Sigmoid colon (tissue), 7 donors: ENCODE data around the gene IL24. TPM values are rescaled to one million over a fixed set of nuclear protein-coding genes. Genes with fewer than 3 reads are reported as not detected.
A peak's percentile ranks its signal among the peaks of the same experiment; 100 is the strongest.

ENCODE experiments used
- DNase-seq: peaks from one replicate; pipeline ENCODE4 v3.0.0-alpha.2; 2019
- H3K27ac ChIP-seq, 4 donors: fragments of 200-600 bp; sonication (generic); one replicate each; pipeline ENCODE4 v1.5.1; 2016 to 2019; ENCODE audit warnings: mild to moderate bottlenecking in 1 of 4
- H3K27me3 ChIP-seq, 3 donors: fragments of 200-600 bp; sonication (generic); one replicate each; pipeline ENCODE4 v1.5.1; 2019; ENCODE audit warnings: mild to moderate bottlenecking in 1 of 3
- H3K36me3 ChIP-seq, 4 donors: fragments of 200-600 bp; sonication (generic); one replicate each; pipeline ENCODE4 v1.5.1; 2016 to 2019
- H3K4me1 ChIP-seq, 4 donors: fragments of 200-600 bp; sonication (generic); one replicate each; pipeline ENCODE4 v1.5.1; 2017 to 2019
- H3K4me3 ChIP-seq, 4 donors: fragments of 200-600 bp; sonication (generic); one replicate each; pipeline ENCODE4 v1.5.1; 2017 to 2019; ENCODE audit warnings: mild to moderate bottlenecking in 2 of 4, moderate library complexity in 1 of 4
- H3K9me3 ChIP-seq, 4 donors: fragments of 200-600 bp in 3 of 4; sonication (generic) in 3 of 4; one replicate each; pipeline versions ENCODE4 v1.5.1 to v1.6.1; 2013 to 2019
- EP300 ChIP-seq, 4 donors: sonication (generic); formaldehyde crosslinking; IDR thresholded peaks; one replicate each; pipeline ENCODE4 v1.6.1; 2017; ENCODE audit warnings: antibody characterized with exemption in 4 of 4
- POLR2A ChIP-seq, 2 donors: fragments of 450-650 bp; IDR thresholded peaks; one replicate each; pipeline ENCODE4 v1.6.1; 2016; ENCODE audit warnings: antibody characterized with exemption in 2 of 2, mild to moderate bottlenecking in 2 of 2, moderate library complexity in 2 of 2
- POLR2AphosphoS5 ChIP-seq, 4 donors: sonication (generic); formaldehyde crosslinking; IDR thresholded peaks; one replicate each; pipeline ENCODE4 v1.6.1; 2017; ENCODE audit warnings: antibody characterized with exemption in 4 of 4
- WGBS, 2 donors: extraction: QIAGEN DNeasy Blood & Tissue Kit; methylation state at CpG; one replicate each; pipeline ENCODE4 v1.1.7; 2013; 5-methylcytosine and 5-hydroxymethylcytosine counted together
- intact Hi-C: fragments of 100-400 bp; cut with DNase I; formaldehyde crosslinking; loops from one replicate; pipeline ENCODE4 v1.15.1; 2023
- polyA plus RNA-seq, 3 donors: library from polyadenylated mRNA; stranded (reverse); fragments of 200-250 nt; gene quantifications; one replicate each; pipeline ENCODE4 v1.2.3, GENCODE V29; 2013
- total RNA-seq, 4 donors: library from RNA; depleted of rRNA; stranded (reverse); fragments of >200 nt; gene quantifications; one replicate each; pipeline ENCODE4 v1.1.0, GENCODE V29; 2016
- TF ChIP-seq, protein P1 (sequence below), 4 experiments: fragments of 450-650 bp in 3 of 4; fragments of 200-600 bp in 1 of 4; IDR thresholded peaks; one replicate each; pipeline ENCODE4 v1.5.1; 2016 to 2019; ENCODE audit warnings: antibody characterized with exemption in 4 of 4, mild to moderate bottlenecking in 3 of 4, moderate library complexity in 2 of 4
- donor health status: healthy with polysubstance abuse.
- donor health status: Bipolar disorder and iron deficiency.
- donor health status: healthy.

IL24 gene
- total and polyA plus RNA-seq, 7 donors = 0.36 to 0.46 TPM; not detected in 5

DNA sequence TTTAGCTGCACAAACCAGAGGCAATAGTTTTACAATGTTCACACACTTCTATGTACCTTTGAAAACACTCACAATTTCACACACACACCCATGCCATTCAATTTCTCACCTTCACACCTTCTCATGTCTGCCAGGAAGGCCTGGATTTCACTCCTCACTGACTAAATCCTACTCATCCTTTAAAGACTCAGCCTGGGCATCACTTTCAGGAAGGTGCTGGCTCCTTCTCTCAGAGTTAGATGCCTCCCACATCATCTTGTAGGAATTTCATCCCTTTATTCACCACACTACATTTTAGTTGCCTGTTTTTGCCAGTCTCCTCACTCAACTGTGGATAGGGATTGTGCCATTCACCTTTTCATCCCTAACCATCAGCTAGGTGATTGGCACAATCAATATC, 29.5 kb upstream of the IL24 start:
- Histone ChIP-seq H3K27ac (no peak overlapping the region), H3K9me3 (peaks cover 0 to 4% (median under 1%) of the 10 kb centered on the region in 4 donors)
- intact Hi-C loops = no loop called here

GRCh38 chr1:206868264-206868663, 29.0 kb upstream of the IL24 start:
- Histone ChIP-seq H3K4me3 (no peak overlapping the region), H3K36me3 (no peaks in the 10 kb centered on the region), H3K4me1 (peaks cover 0 to 13% (median 7%) of the 10 kb centered on the region in 4 donors), H3K27me3 (no peaks in the 10 kb centered on the region), H3K9me3 (peaks cover 0 to 7% (median under 1%) of the 10 kb centered on the region in 4 donors), H3K27ac (no peak overlapping the region)
- 22 to 72% methylated on average over 1 of the region's 1 CpG for WGBS, 2 donors
- no peak for DNase-seq
- intact Hi-C loops = no loop called here
- TF ChIP-seq POLR2A (IDR thresholded peaks at IDR 0.05) = no peak

More for the DNA sequence above, 29.5 kb upstream of the IL24 start:
- Histone ChIP-seq H3K27me3 (no peaks in the 10 kb centered on the region), H3K36me3 (no peaks in the 10 kb centered on the region), H3K4me1 (peaks cover 0 to 13% (median 7%) of the 10 kb centered on the region in 4 donors), H3K4me3 (no peak overlapping the region)
- DNase-seq = no peak
- TF ChIP-seq POLR2AphosphoS5 (IDR thresholded peaks at IDR 0.05) (no peak), EP300 (IDR thresholded peaks at IDR 0.05) (no peak), POLR2A (IDR thresholded peaks at IDR 0.05) (no peak)
- TF ChIP-seq, protein P1, sequence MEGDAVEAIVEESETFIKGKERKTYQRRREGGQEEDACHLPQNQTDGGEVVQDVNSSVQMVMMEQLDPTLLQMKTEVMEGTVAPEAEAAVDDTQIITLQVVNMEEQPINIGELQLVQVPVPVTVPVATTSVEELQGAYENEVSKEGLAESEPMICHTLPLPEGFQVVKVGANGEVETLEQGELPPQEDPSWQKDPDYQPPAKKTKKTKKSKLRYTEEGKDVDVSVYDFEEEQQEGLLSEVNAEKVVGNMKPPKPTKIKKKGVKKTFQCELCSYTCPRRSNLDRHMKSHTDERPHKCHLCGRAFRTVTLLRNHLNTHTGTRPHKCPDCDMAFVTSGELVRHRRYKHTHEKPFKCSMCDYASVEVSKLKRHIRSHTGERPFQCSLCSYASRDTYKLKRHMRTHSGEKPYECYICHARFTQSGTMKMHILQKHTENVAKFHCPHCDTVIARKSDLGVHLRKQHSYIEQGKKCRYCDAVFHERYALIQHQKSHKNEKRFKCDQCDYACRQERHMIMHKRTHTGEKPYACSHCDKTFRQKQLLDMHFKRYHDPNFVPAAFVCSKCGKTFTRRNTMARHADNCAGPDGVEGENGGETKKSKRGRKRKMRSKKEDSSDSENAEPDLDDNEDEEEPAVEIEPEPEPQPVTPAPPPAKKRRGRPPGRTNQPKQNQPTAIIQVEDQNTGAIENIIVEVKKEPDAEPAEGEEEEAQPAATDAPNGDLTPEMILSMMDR (IDR thresholded peaks at IDR 0.05) = no peak

GRCh38 chr1:206872139-206872538, 25.1 kb upstream of the IL24 start:
- TF ChIP-seq POLR2A (IDR thresholded peaks at IDR 0.05) (no peak), EP300 (IDR thresholded peaks at IDR 0.05) (peak in 3 of 4 donors; percentile 28 to 76 (median 66)), POLR2AphosphoS5 (IDR thresholded peaks at IDR 0.05) (peak in 3 of 4 donors; percentile 78 to 88 (median 84))
- TF ChIP-seq, protein P1 (IDR thresholded peaks at IDR 0.05) = no peak
- Histone ChIP-seq H3K27ac (peak overlapping the region in 3 of 4 donors; percentile 46 to 62 (median 52)), H3K27me3 (no peaks in the 10 kb centered on the region), H3K4me1 (peaks cover 0 to 5% (median 0%) of the 10 kb centered on the region in 4 donors), H3K9me3 (peaks cover 0 to 7% (median under 1%) of the 10 kb centered on the region in 4 donors), H3K4me3 (no peak overlapping the region), H3K36me3 (no peaks in the 10 kb centered on the region)
- DNase-seq = no peak
- intact Hi-C loops = no loop called here
- 82 to 89% methylated on average over 3 of the region's 3 CpGs for WGBS, 2 donors

- WGBS, 2 donors = 92% methylated on average over 3 of the region's 3 CpGs
- intact Hi-C loops = no loop called here
- H3K36me3 ChIP-seq = no peaks in the 10 kb centered on the region
These were observed 23.5 kb upstream of the IL24 start for GRCh38 chr1:206873603-206874188.

DNA sequence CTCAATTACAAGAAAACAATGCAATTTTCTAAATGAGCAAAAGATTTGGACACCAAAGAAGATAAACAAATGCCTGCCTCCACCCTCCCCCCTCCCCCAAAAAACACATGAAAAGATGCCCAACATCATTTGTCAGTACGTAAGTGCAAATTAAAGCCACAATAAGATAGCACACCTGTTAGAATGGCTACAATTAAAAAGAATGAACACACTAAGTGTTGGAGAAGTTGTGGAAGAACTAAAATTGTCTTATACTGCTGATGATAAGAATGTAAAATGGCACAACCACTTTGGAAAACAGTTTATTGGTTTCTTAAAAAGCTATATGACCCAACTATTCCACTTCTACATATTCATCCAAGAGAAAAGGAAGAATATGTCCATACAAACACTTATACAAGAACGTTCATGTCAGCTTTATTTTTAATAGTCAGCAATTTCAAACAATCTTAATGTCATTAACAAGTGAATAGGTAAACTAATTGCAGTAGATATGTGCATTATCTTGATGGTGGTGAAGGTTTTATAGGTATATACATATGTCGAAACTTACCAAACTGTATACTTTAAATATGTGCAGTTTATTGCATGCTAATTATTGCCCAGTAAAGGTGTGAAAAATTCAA, 21.4 kb upstream of the IL24 start:
- TF ChIP-seq POLR2AphosphoS5 (IDR thresholded peaks at IDR 0.05) = no peak
- no peak for TF ChIP-seq EP300 (IDR thresholded peaks at IDR 0.05)
- TF ChIP-seq POLR2A (IDR thresholded peaks at IDR 0.05) = no peak
- TF ChIP-seq, protein P1 (IDR thresholded peaks at IDR 0.05) = no peak
- Histone ChIP-seq H3K9me3 (peaks cover 0 to 7% (median under 1%) of the 10 kb centered on the region in 4 donors), H3K27me3 (no peaks in the 10 kb centered on the region), H3K27ac (no peak overlapping the region), H3K36me3 (no peaks in the 10 kb centered on the region), H3K4me3 (no peak overlapping the region), H3K4me1 (peaks cover 0 to 5% (median 0%) of the 10 kb centered on the region in 4 donors)
- DNase-seq = no peak
- 67 to 78% methylated on average over 3 of the region's 3 CpGs for WGBS, 2 donors
- intact Hi-C loops = no loop called here

More at GRCh38 chr1:206873603-206874188, 23.5 kb upstream of the IL24 start:
- TF ChIP-seq, protein P1 (IDR thresholded peaks at IDR 0.05) = no peak
- TF ChIP-seq POLR2AphosphoS5 (IDR thresholded peaks at IDR 0.05) (no peak), POLR2A (IDR thresholded peaks at IDR 0.05) (no peak), EP300 (IDR thresholded peaks at IDR 0.05) (no peak)
- no peak for DNase-seq
- H3K4me3 ChIP-seq = no peak overlapping the region
- H3K4me1 ChIP-seq = peaks cover 0 to 5% (median 0%) of the 10 kb centered on the region in 4 donors
- peaks cover 0 to 7% (median under 1%) of the 10 kb centered on the region in 4 donors for H3K9me3 ChIP-seq
- H3K27me3 ChIP-seq = no peaks in the 10 kb centered on the region
- H3K27ac ChIP-seq = no peak overlapping the region
